ENCODE results near the gene GATA3. TPM values are rescaled to one million over a fixed set of nuclear protein-coding genes. Genes with fewer than 3 reads are reported as not detected.

GATA3 gene
- polyA plus RNA-seq, 12 donors = 0.43 to 71.0 (median 0.59) TPM; not detected in 2

DNA sequence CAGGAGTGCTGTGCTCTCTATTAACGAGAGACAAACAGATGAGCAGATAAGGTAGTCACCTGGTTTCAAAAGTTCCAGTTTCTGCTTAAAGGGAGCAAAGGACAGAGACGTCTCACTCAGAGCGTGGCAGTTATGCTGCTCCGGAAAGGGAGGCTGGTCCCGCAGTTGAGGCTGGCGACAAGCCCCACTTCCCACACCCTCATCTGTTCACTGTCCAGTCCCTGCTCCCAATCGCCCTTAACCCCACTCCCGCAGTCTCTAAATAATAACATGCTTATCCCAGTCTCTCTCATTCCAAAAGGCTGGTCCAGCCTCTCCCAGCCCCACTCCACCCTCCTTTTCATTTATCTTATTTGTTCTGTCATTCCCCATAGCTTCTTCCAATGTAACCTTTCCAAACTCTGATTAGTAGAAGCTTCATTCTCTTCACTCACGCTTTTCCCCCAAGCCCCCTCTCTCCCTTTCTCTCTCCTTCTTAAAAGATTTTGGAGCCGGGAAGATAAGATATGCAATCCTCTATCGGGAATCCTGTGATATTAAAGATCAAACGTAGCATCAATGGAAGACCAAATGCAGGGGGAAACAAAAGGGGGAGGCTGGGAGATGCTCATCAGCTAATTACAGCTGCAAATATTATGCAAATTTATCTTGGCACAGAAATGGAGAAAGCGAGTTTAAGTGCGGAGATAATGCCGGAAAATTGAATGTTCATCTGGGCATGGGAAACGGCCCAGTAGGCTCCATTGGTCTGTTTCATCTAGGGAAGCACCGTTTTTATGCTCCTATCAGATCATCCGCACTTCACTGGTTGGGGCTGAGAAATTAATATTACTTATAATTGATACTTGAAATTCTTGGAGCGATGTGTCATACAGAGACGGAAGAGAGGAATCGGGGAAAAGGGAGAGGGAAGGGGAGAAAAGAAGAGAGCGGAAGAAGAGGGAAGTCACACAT lies 16.3 kb upstream of the GATA3 start:
- DNase-seq = no peak

DNA sequence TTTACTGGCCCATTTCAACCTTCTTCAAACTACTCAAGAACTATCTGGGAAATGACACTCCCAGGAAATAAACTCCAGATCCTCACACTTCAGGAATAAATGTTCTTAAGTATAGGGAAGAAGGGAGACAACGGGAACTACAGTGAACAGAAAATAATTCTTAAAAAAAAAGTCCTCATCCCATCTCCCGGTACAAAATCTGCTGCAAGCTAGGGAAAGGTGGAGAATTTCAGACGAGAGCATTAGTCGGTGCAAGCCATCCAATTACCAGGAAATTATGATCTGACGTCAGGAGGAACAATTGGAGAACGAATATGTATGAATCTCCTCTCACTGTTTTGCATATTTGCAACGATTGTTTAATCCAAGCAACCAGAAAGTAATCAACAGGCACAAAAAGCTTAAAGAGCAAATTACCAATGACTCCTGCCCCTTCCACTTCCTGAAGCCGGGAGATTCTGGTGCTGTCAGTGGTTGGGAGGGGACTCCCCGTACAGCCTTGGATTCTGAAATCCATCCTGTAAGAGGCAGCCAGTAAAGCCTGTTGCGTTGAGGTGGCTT lies 15.1 kb upstream of the GATA3 start:
- DNase-seq = no peak

DNA sequence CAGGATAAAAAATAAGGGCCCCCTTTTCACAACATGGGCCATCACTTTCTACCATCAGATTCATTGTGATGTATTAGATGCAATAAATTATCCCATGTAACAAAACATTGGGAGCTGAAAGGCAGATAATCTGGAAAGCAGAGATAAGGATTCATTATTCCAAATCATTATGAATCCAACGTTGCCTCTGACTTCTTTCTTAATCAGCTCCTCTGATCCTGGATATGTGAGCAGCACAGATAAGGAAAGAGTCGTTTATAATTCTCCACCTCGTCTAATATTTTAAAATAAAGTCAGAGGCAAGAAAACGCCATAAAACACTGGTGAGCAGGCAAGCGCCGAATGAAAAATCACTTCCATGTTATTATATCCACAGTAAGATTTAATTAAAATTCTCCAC lies 13.8 kb upstream of the GATA3 start:
- no peak for DNase-seq

DNA sequence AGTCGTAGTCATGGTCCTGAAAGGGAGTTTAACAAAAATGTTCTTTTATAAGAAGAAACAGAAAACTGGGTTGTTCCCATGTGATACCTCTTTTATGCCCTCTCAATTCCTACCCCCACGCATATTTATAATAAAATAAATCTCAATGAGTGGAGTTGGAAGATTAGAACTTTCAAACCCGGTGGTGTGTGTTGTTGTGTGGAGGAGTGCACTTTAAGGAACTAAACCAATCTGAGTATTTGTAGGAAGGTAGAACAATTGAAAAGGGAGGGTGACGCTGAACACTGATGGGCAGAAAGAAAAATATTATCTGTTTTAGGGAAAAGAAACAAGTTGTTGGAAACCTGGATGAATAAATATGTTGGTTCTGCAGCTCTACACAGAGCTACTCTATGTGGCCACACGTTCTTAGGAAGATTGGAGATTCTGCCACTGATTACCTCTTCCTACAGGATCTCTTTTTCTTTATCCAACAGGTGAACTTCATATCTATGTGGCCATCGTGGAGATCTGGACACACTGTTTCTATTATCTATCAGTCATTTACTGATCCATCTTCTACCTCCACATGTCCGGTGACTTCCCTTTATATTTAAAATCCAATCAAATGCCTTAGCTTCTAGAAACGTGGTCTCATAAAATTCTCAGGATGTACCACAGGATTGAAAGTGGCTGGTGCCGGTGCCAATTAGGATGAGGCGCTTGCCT lies 13.1 kb upstream of the GATA3 start:
- DNase-seq = no peak

DNA sequence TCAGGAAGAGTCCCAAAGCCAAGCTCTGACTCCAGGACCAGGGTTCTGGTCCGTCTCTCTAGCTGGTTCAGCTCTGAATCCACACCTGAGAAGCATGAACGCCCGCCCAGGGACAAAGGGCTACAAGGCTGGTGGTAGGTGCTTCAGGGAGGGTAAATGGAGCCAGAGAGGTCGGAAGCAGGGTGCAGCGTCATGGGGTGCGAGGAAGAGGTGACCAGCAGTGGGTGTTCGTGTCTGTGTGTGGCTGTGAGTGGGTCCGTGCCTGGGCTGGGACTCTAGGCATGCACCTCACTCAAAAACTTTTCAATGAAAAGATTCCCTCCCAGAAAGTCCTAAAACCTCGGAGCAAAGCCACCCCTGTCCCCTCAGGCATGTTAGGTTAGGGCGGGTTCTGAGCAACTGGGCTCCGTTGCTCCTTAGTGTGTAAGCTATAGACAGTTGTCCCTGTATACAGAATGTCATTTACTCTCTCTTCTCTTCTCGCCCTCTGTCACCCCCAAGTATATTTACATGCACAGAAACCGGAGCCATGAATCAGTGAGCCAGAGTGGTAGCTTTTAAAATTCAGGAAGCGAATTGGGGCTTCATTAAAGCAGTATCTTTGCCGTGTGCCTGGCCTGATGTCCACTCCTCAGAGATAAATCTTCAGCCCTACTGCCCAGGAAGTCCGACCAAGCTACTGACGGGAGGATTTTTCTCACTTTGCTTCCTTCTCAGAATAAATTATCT lies 12.3 kb upstream of the GATA3 start:
- DNase-seq = no peak

DNA sequence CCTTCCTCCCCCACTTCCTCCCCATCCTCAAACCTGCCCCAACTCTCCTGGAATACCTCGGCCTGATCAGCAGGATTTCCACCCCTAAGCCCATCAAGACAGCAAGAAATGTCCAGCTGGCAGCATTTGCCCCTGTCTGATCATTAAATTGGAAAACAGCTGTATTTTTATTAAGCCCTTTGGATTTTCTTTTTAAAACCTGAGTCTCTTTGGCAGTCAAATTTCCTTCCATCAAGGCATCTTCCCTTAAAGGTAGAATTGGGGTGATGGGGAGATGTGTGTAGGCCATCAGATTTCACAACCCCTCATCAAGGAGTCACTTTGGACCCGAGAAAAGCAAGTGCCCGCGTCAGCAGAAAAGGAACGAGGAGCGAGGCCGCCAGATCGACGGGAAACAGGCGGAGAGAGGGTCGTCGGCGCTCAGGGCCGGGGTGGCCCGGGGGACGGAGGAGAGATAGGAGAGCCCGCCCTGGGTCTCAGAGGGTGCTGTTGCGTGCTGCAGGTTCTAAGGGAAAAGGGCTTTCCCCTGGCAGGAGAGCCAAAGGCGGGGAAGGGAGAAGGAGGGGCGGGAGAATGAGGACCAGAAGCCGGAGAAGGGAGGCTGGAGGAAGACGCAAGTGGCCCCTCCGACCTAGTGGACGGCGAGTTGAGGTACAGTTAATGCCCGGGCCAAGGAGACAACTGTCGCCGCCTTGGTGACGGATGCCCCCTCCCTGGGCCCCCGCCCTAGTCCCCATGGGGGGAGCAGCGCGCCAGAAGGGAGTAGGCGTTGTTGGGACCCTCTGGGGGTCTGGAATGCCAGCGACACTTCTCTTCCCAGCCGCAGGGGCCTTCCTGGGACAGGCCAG lies 11.5 kb upstream of the GATA3 start:
- DNase-seq = no peak

DNA sequence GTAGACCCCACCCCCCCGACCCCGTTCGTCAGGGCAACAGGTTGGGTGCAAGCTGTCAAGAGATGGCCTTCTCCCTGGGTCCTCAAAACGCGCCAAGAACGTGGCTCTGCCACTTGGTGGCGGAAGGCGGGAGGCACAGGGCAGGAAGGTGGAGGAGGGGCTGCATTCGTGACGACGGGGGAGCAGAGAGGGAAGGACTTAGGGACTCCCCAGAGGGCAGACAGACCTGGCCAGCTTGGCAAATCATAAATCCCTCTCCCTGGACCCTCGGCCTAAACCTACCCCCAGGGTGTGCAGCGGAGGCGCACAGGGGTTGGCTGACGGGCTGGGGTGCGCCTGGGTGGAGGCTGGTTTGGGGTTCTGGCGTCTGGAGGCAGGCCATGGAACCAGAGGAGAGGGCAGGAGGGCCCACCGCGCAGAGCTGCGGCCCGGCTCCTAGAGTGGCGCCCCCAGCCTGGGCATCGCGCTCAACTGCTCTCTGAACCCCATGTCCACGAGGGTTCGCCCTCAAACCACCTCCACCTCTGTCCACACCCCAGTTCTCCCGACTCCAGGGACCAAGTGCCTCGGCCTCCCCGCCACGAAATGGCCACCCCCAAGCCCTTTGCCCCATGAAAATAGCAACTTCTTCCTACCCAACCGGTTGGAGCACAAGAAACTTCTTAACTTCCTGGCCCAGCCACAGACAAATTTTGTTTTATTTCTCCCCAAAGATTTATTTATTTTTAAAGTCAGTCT lies 10.8 kb upstream of the GATA3 start:
- DNase-seq = no peak

DNA sequence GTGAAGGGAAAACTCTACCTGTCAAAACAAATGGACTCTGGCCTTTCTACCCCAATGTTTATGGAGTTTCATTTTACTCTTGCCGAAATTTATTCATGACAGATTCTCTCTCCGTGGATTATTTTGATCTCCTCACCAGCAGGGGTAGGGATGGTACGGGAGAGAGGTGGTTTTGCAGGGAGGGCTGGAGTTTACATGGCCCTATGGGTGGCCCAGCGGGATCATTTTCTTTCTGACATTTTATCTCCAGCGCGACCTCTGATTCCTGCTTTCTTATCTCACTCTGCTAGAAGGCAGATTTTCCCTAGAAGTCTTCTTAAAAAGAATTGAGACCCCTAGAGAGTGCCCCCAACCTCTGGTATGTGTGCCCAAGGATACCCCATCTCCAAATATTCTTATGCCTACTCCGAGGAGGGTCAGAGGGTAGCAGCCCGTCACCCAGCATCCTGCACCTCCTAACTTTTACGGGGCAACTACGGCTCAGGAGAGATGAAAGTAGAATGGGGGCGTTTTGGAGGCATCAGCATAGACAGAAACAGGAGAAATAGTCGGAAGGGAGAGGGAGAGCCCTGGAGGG lies 10.1 kb upstream of the GATA3 start:
- no peak for DNase-seq

DNA sequence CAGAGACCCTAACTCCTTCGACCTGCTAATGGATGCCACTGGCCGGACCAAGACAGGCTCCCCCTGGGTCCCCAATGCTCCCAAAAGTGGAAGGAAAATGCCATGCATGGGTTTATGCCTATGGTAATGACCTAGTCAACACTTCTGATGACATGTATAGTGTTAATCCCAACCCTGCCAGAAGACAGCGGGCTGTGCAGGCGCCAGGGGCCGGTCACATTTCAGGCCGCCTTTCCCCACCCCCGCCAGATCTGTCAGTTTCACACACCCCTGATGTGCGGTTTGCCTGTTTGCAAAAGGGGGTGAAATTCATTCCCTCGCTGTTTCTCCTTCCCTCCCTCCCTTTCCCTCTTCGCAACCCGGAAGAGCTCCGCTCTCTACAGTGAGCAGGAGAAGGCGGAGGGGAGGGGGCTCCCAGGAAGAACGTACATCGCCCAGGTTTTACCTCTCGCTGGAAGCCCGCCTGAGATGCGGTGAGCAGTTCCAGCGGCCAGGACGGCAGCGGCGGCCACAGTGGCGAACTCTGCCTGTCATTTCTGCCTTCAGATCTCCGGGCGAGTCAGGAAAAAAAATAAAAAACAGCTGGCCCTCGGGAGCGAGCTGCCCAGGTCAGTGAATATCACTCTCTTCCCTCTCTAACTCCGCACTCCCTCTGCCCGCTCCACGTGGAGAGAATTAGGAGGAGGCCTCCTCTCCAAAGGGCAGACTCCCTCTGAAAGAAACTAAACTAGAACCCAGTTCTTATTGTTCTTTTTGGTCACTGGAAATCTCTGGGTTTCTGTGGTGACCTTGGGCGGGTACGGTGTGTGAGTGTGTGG lies 9.4 kb upstream of the GATA3 start:
- no peak for DNase-seq

DNA sequence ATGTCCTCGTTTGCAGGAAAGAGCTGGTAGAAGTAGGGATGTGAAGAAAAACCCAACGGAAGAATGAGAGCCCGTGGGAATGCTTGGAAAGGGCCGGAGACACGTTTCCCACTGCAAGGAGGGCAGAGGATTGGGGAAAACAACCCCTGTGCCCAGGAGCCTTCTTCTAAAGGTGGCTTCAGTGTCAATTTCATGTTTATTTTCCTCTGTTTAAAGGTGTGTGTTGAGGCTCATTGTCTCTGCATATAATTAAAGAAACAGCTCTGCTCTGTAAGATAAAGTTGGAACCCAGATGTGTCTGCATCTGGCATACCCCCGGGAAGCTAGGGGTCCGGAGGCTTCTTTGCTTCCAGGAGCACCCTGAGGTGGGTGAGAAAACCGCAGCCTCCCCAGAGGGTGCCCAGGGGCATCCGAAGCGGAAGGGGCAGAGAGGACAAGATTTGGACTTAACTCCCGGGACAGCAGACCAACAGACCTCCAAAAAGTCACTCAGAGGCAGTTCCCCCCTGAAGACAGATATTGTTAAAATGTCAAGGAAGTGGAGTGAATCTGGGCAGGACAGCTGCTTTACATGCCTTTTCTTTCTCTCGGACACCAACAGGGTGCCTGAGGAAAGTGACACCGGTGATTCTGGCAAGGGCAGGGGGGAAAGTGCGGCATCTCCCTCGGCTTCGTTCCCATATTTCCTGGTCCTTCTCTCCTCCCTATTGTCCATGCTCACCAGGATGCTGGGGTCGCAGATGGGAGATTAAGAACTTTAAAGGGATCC lies 8.6 kb upstream of the GATA3 start:
- no peak for DNase-seq

DNA sequence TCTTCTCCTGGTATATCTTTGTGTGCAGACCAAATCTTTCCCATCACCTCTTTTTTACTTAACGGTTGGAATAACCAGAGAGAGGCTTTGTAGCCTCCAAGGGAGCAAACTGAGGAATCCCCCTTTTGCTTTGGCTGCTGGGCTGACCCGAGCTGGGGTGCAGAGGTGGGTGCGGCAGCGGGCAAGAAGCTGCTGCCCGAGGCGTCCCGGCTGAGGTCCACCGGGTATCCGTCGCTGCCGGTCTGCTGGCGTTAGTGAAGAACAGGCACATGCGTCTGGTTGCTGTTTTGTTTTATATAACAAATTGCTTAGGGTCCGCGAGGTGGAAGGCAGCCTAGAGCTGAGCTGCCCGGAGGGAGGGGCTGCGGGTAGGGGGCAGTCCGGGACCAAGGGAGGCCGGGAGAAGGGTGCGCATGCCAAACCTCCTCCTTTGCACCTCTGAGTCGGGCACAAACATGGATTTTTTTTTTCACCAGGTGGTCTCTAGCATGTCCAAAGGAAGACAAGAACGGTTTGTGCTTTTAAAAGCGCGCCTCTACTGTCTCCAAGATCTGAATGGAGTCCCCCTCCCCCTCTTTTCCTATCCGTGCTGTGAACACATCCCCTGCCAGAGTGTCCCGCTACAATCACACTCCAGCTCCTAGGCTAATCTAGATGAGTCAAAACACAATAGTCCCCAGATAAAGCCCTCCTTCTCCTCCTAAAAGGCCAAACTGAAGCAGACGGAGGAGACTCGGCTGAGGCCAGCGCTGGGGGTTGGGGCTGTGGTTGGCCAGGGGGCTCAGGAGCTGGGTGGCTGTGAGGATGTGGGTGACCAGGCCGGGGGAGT lies 6.8 kb upstream of the GATA3 start:
- no peak for DNase-seq

DNA sequence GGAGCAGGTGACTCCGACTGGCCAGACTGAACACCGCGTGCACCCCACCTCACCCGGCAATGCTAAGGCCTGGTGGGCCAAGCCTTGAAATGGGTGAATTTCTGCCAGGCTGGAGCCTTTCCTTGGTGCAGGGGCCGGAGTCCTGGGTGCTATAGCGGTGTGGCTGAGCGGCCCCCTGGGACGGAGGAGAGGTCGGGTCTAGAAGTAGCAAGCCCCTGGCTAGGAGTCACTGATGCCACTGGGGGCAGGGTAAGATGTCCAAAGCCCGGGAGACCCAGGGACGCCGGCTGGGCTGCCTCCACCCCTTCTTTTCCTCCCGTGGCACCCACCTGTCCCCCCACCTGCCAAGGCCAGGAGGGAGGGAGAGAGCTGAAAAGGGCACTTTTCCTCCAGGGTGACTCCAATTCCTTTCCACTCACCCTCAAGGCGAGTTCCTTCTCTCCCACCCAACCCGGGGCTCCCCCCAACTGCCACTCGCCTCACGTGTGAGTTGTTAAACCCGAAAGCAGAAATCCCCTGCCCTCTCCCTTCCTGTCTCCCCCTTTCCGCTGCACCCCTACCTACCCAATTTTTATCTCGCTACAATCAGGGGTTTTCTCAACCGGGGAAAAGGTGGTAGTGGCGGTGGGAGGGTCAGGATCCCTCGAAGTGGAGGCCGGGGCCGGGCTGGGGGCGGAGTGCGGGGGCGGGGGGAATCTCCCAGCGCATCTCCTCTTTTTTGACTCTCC lies 6.0 kb upstream of the GATA3 start:
- DNase-seq = no peak

DNA sequence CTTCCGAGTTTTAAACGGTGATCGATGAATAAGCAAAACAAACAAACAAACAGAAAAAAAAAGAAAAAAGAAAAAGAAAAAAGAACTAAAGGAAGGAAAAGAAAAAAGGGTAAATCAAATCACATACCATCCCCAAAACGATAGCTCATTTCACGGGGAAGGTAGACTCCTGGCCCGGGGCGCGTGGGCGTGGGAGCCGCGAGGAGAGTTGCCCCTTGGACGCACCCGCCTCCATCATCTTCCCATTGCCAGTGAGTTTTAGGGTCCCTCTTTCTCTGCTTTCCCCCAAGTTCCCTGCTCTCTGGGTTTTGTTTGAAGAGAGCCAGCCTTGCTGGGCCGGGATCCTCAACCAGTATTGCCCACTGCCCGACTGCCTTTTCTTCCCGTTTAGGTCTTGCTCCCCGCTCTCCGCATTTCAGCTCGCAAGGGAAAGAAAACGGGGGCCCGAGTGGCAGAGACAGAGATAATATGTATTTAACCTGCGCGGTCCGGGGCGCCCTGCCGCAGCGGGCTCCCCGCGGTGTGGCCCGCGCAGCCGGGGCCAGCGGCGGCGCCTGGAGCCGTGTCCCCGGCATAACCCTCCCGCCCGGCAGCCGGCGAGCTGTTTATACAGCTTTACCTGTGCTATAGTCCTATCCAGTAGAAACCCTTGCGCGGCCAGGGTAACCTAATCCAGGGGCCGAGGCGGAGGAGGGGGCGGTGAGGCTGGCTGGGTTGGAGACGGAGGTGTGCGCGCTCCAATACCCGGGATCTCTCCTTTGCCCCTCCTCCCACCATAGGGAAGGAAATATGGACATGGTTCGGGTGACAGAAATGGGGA lies 5.2 kb upstream of the GATA3 start:
- DNase-seq = no peak

DNA sequence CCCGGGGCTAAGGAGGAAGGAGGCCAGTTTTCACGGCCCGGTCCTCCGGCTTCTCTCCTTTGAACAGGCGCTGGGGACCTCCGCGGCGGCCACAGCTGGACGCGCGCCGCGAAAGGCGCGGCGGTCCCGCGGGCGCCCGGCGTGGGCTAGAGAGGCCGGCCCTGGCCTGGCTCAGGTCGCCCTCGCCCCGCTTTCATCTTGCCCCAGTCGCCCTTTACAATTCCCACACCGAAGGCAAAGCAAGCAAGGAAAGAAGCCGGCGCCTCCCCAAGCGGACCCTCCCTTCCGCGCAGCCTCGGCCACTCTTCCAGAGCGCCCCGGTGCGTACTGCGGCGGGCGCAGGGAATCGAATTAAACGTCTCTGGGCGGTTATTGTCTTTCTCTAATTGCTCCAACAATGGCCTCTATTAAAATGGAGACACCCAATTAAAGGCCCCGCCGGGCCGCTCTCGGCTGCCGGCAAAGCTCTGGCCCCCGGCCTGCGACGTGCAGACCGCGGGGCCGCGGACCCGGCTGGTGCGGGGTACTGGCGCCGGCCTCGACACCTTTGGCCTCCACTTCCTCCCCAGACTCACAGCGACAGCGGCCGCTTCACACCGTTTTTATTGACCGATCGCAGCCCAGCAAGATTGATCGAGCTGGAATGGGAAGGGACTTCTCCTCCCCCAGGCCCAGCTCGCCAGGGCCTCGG lies 4.5 kb upstream of the GATA3 start:
- DNase-seq = no peak

DNA sequence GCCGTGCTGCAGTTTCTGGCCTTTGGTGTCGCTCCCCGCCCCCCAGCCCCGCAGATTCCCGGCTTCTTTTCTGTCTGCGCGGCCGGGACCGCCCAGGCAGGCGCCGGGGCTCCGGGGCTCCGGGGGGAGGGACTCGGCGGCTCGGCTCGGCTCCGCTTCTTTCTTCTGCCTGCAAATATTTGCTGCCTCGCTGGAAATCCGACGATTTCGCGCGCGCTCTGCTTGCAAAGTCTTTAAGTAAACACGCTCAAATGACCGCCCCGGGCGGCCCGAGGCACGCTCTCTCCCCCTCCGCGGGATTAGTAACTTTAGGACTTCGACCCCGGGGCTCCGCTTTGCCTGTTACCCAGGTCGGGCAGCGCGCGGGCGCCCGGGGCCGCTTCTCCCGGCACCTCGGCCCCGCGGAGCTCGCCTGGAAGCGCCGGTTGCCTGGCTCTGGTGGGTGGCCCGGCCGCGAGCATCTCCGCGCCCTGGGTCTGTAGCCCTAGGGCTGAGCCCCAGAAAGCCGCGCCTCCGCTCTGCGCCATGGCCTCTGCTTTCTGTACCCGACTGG lies 3.9 kb upstream of the GATA3 start:
- no peak for DNase-seq
